ENCODE data around the gene S100A5. TPM values are rescaled to one million over a fixed set of nuclear protein-coding genes. Genes with fewer than 3 reads are reported as not detected.

The S100A5 gene
- total and polyA plus RNA-seq, 9 of the 15 experiments (the other 6 are each of a cell fraction or from before 2014, with no cell fraction given), result 0.56 to 1.4 (median 0.64) TPM; not detected in 5

GRCh38 chr1:153545067-153546055, 4.6 kb upstream of the S100A5 start, which contains the start of gene S100A4 (continued):
- TF ChIP-seq MTA3 (IDR thresholded peaks at IDR 0.05; ENCODE audit: borderline replicate concordance) (0 out of 2 replicates have a peak, but pooled peaks have one; percentile 64), PHTF2 (CRISPR knock-in tag; IDR thresholded peaks at IDR 0.05) (no peak), EHMT2 (IDR thresholded peaks at IDR 0.05) (no peak), SP1 (CRISPR knock-in tag; IDR thresholded peaks at IDR 0.05) (peak; percentile 66), GATAD2A (IDR thresholded peaks at IDR 0.05) (no peak), NR2F6 (CRISPR knock-in tag; IDR thresholded peaks at IDR 0.05) (no peak), PKNOX1 (IDR thresholded peaks at IDR 0.05) (0 out of 2 replicates have a peak, but pooled peaks have one; percentile 18), ILK (tag; IDR thresholded peaks at IDR 0.05; ENCODE audit: borderline replicate concordance, low read depth) (no peak), MIER1 (IDR thresholded peaks at IDR 0.05; ENCODE audit: low read depth) (no peak), SETDB1 (IDR thresholded peaks at IDR 0.05; ENCODE audit: low read length) (no peak), EP300 (IDR thresholded peaks at IDR 0.05; ENCODE audit: low read length) (peak; percentile 35; the same call in 1 of the 2 replicates), ZNF175 (CRISPR knock-in tag; IDR thresholded peaks at IDR 0.05; ENCODE audit: low read depth) (no peak), POLR2H (tag; IDR thresholded peaks at IDR 0.05; ENCODE audit: low read depth) (no peak), RFX1 (IDR thresholded peaks at IDR 0.05) (no peak), FOXJ2 (tag; IDR thresholded peaks at IDR 0.05) (no peak), MYNN (IDR thresholded peaks at IDR 0.05) (peak; percentile 51), MYNN (CRISPR knock-in tag; IDR thresholded peaks at IDR 0.05) (no peak), DDX20 (tag; IDR thresholded peaks at IDR 0.05; ENCODE audit: low read depth) (no peak), RBM14 (IDR thresholded peaks at IDR 0.05; ENCODE audit: borderline replicate concordance, insufficient read depth, low read depth, low read length) (no peak), DPF2 (IDR thresholded peaks at IDR 0.05) (peak; percentile 43; the same call in 1 of the 2 replicates), BRD4 (IDR thresholded peaks at IDR 0.05) (no peak), ZNF41 (CRISPR knock-in tag; conservative IDR thresholded peaks at IDR 0.05) (no peak), ZNF253 (CRISPR knock-in tag; conservative IDR thresholded peaks at IDR 0.05) (no peak), U2AF1 (optimal IDR thresholded peaks at IDR 0.05; ENCODE audit: low read depth, low read length) (no peak)

Data from K562 (cell line).